PFSK-1 (cell line): ENCODE measurements around the gene FKBP1A.

Source experiments
- FOXP2 ChIP-seq: optimal IDR thresholded peaks from 2 replicates; pipeline ENCODE3; 2011; ENCODE audit warnings: borderline replicate concordance, control low read depth, inconsistent platforms; ENCODE audit not compliant: insufficient read depth; ENCODE audit errors: extremely low read length, extremely low read depth
- POLR2AphosphoS5 ChIP-seq: IDR thresholded peaks from 2 replicates; pipeline ENCODE4 v1.6.1; 2012; ENCODE audit warnings: low read depth, mild to moderate bottlenecking, control low read depth, low read length, moderate library complexity
- SIN3A ChIP-seq: IDR thresholded peaks from 2 replicates; pipeline ENCODE4 v1.6.1; 2012; ENCODE audit warnings: mild to moderate bottlenecking, low read length, moderate library complexity, borderline replicate concordance; ENCODE audit not compliant: insufficient read depth
- TAF1 ChIP-seq: IDR thresholded peaks from 2 replicates; pipeline ENCODE4 v1.6.1; 2012; ENCODE audit warnings: low read length, control low read depth, borderline replicate concordance; ENCODE audit not compliant: insufficient read depth
- TF ChIP-seq, protein P1 (sequence below), 2 experiments: IDR thresholded peaks; 2 replicates each; pipeline versions ENCODE4 v1.6.1 to v1.8.0; 2011 to 2012; ENCODE audit warnings: low read depth in 2 of 2, low read length in 2 of 2, control low read depth in 1 of 2, inconsistent platforms in 1 of 2, mild to moderate bottlenecking in 1 of 2, moderate library complexity in 1 of 2; ENCODE audit not compliant: insufficient read depth in 1 of 2

Gene FKBP1A

DNA sequence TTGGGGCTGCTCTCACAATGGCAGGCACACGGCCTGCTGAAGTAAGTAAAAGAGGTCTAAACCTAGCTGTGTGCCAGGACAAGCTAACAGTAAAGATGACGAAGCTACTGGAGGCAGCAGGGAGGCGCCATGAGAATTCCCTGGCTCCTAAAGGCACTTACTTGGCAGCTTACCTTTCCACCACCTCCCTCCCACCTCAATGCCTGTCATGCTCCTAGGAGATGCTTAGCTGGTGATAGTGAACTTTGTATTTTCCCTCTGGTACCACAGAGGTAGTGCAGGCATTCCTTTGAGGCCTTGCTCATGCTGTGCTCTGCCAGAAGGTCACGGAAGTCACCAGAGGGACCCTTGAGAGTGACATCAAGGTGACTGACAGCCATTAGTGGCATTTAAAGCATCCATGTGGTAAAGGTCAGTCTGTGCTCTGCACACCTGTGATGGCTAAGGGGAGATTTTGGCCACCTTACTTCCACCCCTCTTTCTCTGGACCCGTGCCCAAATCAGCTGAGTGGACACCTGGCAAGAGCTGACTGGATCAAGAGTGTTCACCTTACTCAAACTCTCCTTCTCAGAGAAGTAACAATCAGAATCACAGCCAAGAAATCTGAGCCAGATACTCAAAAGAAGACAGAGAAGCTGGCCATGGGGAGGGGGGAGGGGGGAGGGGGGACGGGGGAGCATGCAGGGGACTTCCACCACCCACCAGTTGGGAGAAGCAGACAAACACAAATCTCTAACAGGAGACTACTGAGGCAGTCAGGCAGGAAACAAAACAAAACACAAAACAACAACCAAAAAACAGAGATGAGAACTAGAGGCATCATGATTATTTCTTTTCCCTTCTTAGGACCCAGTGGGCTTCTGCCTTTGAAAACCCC lies 2.9 kb downstream of the FKBP1A start:
- TF ChIP-seq, protein P1, sequence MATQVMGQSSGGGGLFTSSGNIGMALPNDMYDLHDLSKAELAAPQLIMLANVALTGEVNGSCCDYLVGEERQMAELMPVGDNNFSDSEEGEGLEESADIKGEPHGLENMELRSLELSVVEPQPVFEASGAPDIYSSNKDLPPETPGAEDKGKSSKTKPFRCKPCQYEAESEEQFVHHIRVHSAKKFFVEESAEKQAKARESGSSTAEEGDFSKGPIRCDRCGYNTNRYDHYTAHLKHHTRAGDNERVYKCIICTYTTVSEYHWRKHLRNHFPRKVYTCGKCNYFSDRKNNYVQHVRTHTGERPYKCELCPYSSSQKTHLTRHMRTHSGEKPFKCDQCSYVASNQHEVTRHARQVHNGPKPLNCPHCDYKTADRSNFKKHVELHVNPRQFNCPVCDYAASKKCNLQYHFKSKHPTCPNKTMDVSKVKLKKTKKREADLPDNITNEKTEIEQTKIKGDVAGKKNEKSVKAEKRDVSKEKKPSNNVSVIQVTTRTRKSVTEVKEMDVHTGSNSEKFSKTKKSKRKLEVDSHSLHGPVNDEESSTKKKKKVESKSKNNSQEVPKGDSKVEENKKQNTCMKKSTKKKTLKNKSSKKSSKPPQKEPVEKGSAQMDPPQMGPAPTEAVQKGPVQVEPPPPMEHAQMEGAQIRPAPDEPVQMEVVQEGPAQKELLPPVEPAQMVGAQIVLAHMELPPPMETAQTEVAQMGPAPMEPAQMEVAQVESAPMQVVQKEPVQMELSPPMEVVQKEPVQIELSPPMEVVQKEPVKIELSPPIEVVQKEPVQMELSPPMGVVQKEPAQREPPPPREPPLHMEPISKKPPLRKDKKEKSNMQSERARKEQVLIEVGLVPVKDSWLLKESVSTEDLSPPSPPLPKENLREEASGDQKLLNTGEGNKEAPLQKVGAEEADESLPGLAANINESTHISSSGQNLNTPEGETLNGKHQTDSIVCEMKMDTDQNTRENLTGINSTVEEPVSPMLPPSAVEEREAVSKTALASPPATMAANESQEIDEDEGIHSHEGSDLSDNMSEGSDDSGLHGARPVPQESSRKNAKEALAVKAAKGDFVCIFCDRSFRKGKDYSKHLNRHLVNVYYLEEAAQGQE (IDR thresholded peaks at IDR 0.05; ENCODE audit: insufficient read depth in 1 of 2, low read depth in 2 of 2, low read length in 2 of 2): no peak
- TF ChIP-seq TAF1 (no peak), SIN3A (no peak), POLR2AphosphoS5 (no peak), FOXP2 (no peak)

DNA sequence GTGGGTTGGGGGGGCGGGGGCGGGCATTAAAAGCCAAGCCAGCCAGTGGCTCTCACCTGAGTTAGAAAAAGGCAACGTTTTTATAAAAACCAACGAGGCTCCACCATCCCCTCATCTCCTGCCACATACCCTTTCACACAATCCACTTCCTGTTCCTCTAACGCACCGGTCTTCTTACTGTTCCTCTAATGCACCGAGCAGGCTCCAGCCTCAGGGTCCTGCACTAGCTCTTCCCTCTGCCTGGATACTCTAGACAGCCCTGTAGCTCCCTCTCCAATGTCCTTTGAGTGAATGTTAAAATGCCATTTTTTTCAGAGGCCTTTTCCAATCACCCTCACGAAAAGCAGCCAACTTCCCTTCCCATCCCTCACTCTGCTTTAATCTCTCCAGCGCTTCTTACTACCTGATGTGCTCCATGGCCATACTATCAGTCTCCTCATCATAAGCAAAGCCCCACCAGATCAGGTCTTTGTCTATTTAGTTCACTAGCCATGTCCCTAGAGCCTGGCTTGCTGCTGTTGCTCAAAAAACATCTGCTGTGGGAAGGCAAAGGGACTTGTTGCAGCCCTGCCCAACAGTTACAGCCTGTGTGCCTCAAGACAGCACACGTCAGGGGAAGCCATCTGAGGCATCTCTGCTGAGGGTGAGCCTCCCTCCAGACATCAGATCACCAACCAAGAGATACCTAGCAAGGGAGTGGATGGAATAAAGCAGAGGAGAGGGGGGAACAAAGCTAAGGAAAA lies 3.9 kb downstream of the FKBP1A start:
- TF ChIP-seq SIN3A (no peak), TAF1 (no peak), FOXP2 (no peak), POLR2AphosphoS5 (no peak)
- TF ChIP-seq, protein P1 (IDR thresholded peaks at IDR 0.05; ENCODE audit: insufficient read depth in 1 of 2, low read depth in 2 of 2, low read length in 2 of 2): no peak

DNA sequence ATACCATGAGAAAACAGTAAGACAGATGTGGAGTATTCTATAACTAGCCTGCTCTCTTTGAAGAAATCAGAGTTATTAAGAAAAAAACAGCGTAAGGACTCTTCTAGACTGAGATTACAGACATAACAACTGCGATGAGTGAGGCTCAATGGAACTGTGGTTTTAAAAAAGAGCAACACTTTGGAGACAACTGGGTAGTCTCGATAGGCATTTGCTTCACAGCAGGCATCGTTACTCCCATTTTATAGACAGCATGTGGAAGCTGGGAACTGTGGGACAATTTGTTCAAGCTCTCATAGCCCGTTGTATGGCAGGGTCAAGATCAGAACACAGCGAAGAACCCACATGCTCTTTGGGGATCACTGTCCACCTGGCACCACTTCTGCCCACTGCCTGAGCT lies 4.6 kb downstream of the FKBP1A start:
- TF ChIP-seq FOXP2 (no peak), POLR2AphosphoS5 (no peak), TAF1 (no peak), SIN3A (no peak)
- TF ChIP-seq, protein P1 (IDR thresholded peaks at IDR 0.05; ENCODE audit: insufficient read depth in 1 of 2, low read depth in 2 of 2, low read length in 2 of 2): no peak

DNA sequence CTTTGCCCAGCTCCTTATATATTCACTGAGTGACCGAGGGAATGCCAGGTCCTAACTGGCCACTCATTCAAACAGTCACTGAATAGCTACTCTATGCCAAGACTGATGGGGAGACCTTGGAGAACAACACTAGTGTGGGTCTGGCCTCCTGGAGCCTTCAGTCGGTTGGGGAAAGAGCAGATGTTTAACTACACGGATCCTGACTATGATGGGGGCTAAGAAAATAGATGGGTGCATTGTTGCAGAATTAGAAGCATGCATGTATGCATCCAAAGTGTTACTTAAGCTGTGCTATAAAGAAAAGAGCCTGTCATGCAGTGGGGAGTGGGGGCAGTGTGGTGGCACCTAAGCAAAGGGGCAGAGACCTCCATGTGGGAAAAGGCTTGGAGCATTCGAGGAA lies 6.5 kb downstream of the FKBP1A start:
- TF ChIP-seq SIN3A: no peak
- TF ChIP-seq, protein P1 (IDR thresholded peaks at IDR 0.05; ENCODE audit: insufficient read depth in 1 of 2, low read depth in 2 of 2, low read length in 2 of 2): no peak
- no peak for TF ChIP-seq POLR2AphosphoS5
- TF ChIP-seq TAF1: no peak
- TF ChIP-seq FOXP2: no peak
